HuH-7.5 (cell line): Measurements from ENCODE around the gene PAQR8.
"Not testable (repeated sequence)": the region's sequence is repeated elsewhere in the genome, so short reads cannot be mapped to it uniquely, and the experiment has no call there.

Experiments used
- DNase-seq: peaks from one replicate; pipeline ENCODE4 v3.0.0; 2011; ENCODE audit warnings: low spot score

The PAQR8 gene

GRCh38 chr6:52411911-52412310, 50.0 kb downstream of the PAQR8 start:
- no peak for DNase-seq

DNA sequence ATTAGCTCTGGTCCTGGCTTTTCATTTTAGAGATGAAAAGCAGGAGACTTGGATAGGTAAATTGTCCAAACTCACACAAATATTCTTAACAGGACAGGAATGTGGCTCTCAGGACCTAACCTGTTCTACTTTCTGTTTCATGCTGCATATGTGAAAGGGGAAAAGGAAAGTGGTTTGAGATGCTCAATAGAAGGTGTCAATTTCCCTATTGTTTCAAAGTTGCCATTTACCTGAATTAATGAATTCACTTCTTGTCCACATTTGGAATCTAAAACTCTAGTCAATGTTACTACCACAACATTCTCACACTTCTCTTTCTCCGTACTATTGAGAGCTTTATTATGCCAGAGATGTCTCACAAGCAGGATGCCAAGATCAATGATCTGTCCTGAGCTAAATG, 53.4 kb downstream of the PAQR8 start:
- no peak for DNase-seq

DNA sequence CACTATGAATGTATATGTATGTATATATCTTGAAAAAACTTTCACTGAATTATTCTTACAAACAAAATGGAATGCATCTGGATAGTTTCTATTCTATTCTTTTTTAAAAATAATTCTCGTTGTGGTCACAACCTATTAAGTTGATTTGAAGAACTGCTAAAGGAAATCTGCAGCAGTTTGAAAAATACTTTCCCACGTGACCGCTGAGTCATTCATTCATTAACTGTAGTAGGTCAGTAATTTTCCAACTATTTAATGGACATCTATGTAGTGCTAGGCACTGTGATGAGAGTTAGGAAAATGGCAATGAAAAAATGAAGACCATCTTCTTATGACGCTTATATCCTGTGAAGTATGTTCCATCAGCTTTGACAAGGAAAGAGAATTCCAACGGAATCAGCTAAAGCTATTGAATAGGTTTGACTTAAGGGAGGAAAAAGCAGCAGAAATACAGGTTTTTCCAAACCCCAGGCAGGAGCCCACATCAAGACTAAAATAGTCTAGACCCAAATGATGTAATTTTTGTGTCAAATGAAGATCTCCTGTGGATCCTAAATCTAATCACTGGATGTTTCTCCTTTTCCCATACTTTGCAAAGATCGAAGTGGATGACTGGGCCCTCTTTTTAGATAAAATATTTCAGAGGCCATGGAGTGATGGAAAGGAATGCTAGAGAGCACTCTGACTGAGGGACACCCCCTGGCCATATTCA, 54.1 kb downstream of the PAQR8 start:
- DNase-seq, result no peak

DNA sequence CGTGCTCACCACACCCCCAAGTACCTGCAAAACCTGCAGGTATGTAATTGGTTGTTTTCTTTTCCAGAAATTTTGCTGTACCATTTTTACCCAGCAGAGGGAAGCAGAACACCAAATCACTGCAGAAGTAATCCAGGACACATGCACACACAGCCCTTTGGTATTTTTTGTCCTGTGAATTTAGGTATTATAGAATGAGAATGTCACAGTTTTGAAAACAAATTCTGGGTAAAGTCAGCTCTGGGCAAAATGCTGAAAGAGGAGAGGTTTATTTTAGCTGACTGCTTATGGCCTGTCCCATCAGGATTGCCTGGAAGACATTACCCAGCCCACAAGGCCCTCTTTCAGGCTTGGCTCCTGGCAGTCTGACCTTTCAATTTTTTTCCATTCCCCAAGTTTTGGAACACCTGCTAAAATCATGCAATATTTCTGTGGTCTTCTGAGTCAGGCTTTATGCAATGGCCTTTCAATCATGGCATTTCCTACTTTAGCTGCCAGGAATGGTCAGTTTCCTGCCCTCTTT, 54.7 kb downstream of the PAQR8 start:
- no peak for DNase-seq

- DNase-seq, result no peak
Observed at GRCh38 chr6:52417675-52418111, 55.7 kb downstream of the PAQR8 start.

DNA sequence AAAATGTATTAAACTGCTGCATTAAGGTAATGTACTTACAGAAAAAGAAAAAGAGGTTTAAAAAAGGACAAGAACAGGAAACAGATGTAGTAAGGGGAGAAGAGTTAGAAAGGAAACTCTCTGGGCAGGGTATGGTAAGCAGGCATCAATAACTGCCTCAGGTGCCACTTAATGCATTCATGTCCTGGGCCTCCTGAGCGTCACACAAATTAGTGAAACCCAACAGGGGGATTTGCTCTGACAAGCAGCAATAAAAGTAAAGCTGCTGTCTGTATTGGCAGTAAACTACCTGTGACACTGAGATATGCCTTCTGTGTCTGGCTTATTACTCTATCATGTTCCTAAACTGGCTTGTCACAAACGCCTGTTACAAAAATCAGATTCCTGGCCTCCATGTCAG, 56.7 kb downstream of the PAQR8 start:
- no peak for DNase-seq

- DNase-seq, result peak; percentile 67
Observed at GRCh38 chr6:52419809-52420667, 58.1 kb downstream of the PAQR8 start, which contains the start of gene EFHC1. Gene EFHC1 (plus strand): TSS chr6:52420342. CDS start chr6:52420411, 69 bp downstream.

- no peak for DNase-seq
Observed at GRCh38 chr6:52420668-52421358, 58.9 kb downstream of the PAQR8 start.

GRCh38 chr6:52422156-52422555, 60.2 kb downstream of the PAQR8 start:
- no peak for DNase-seq

- no peak for DNase-seq
Observed at GRCh38 chr6:52423448-52423847, 61.5 kb downstream of the PAQR8 start.

- DNase-seq, result no peak
Observed at GRCh38 chr6:52423971-52424381, 62.0 kb downstream of the PAQR8 start.

GRCh38 chr6:52424513-52424912, 62.6 kb downstream of the PAQR8 start:
- DNase-seq, result no peak

- no peak for DNase-seq
Observed at GRCh38 chr6:52426667-52427066, 64.7 kb downstream of the PAQR8 start.

DNA sequence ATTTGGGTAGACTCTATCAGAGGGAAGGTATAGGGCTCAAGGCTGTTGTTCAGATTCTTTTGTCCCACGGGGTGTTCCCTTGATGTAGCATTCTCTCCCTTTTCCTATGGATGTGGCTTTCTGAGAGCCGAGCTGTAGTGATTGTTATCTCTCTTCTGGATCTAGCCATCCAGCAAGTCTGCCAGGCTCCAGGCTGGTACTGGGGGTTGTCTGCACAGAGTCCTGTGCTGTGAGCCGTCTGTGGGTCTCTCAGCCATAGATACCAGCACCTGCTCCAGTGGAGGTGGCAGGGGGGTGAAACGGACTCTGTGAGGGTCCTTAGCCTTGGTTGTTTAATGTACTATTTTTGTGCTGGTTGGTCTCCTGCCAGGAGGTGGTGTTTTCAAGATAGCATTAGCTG, 71.3 kb downstream of the PAQR8 start:
- DNase-seq, result not testable (repeated sequence)

GRCh38 chr6:52435345-52435744, 73.4 kb downstream of the PAQR8 start:
- no peak for DNase-seq

DNA sequence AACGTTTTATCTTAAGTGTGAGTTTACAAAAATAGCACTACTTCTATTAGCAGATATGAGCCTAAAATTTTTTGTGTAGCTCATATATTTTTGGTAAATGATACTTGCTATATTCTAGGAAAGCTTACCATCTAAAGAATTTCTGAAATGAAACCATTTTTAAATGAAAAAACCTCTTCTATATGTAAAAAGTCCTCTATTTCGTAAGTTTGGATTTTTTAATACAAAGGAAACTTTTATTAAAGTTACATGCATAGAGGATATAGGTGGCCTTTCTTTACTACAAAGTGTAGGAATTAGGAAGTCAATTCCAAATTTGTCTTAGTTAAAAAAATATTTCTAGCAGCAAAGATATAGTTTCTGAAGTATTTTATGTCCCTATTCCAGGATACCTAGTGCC, 77.0 kb downstream of the PAQR8 start:
- DNase-seq, result no peak

DNA sequence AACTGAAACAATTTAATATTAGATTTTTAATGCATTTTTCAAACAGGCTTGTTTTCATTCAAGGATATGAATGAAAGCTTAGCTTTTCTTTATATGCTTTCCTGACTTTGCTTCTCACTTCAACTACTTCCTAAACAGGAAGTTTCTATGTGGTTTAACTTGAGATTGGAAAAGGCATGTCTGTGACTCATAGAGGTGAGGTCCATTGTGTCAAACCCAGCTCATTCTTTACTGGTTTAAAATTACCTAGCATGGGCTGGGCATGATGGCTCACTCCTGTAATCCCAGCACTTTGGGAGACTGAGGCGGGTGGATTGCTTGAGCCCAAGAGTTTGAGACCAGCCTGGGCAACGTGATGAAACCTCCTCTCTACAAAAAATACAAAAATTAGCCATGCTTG, 92.6 kb downstream of the PAQR8 start:
- DNase-seq, result no peak

- no peak for DNase-seq
Observed at GRCh38 chr6:52457096-52457495, 95.1 kb downstream of the PAQR8 start.
